Measurements from ENCODE around the gene ARHGEF11. TPM values are rescaled to one million over a fixed set of nuclear protein-coding genes. Genes with fewer than 3 reads are reported as not detected.

ARHGEF11 gene
- total RNA-seq, 1 donor from 2014 or later: 13.2 TPM

DNA sequence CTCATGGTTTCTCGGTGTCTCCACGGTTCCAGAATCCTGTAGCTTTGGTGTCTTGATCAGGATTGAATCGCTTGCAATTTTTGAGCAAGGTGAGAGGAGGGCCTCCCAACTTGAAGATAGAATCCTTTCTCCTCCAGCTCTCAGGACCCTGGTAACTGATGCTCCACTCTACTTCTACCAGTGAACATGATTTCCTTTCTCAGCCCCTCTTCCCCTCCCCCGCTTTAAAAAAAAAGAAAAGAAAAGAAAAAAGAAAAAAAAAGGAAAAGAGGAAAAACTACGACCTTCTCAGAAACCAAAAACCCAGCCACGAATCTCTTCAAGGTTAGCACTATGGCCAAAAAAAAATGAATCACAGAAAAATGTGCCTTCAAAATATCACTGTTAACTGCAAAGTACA is 1.2 kb downstream of the ARHGEF11 start:
- no peak for ATAC-seq

- ATAC-seq: no peak
These were observed 1.9 kb downstream of the ARHGEF11 start for GRCh38 chr1:157043685-157044084.

DNA sequence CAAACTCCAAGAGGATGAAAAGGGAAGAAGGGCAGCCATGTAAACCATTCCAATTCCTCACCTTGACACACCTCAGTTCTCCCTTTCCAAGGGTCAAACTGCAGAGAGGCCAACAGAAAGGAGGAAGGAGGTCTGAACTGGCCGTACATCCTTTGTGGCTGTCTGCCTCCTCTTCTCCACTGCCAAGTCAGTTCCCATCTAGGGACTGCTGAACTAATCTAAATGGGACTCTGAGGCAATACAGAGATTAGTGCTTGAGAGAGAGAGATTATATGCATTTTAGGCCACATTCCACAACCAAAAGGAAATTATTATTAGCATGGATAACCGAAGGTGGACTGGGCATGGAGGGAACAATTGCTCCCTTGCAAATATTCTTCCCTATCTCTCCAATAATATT is 2.7 kb downstream of the ARHGEF11 start:
- ATAC-seq: no peak

GRCh38 chr1:157040802-157041201 is 4.7 kb downstream of the ARHGEF11 start:
- ATAC-seq: no peak

DNA sequence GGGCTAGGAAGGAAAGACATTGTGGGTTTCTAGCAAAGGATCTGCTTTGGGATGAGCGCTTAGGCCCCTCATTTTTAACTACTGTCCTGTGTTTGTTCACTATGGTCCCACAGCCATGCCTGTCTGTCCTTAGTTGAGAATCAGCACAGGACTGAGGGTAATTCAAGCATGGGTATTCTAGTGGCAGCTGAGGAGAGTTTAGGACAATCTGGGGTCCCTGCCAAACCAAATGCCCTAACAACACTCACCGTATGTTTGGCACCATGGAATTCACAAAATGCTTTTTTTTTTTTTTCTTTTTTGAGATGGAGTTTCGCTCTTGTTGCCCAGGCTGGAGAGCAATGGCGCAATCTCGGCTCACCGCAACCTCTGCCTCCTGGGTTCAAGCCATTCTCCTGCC is 10.4 kb downstream of the ARHGEF11 start:
- no peak for ATAC-seq

DNA sequence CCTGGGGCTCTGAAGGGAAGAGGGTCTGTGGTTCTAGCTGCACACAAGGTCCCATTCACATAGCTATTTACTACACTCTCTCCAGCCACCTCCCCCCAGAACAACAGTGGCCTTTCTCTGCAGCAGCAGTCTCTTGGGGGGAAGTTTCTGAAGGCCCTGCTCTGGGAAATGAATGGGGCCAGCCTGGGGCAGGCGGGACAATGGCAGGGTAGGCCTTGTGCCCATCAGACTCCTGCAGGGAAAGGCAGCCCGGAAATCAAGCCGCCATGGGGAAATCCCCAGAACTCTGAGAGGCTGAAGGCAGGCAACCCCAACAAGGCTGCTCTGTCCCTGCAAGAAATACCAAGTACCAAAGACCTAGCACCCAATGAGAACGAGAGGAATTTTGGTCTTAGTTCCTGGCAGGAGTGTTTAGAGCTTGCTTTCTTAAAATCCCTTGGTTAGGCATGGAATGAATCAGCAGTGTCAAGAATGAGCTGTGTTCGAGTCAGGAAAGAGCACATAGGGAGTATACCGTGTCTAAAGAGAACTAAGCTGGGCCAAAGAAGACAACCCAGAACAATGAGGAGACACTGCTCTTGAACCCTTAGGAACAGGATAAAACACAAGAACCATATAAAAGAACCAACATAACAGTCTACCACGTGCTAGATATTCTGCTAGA is 11.3 kb downstream of the ARHGEF11 start:
- peak; percentile 39 for ATAC-seq

GRCh38 chr1:157033357-157033876 is 12.1 kb downstream of the ARHGEF11 start:
- ATAC-seq: no peak

DNA sequence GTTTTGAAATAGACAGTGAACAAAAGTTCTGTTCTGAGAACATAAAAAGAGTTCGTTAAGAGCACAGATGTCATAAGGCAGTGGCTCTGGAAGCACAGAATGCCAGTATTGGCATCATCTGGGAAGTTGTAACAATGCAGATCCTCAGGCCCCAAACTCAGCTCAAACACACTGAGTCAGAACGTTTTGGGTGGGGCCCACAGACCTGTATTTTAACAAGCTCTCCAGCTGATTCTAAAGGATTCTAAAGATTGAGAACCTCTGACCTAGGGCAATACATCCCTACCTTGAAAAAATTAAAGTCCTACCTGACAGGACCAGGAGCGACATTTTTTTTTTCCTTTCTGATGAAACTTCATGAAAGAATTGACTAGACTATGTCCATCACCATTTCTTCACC is 13.2 kb downstream of the ARHGEF11 start:
- no peak for ATAC-seq

GRCh38 chr1:157030728-157031127 is 14.8 kb downstream of the ARHGEF11 start:
- no peak for ATAC-seq

DNA sequence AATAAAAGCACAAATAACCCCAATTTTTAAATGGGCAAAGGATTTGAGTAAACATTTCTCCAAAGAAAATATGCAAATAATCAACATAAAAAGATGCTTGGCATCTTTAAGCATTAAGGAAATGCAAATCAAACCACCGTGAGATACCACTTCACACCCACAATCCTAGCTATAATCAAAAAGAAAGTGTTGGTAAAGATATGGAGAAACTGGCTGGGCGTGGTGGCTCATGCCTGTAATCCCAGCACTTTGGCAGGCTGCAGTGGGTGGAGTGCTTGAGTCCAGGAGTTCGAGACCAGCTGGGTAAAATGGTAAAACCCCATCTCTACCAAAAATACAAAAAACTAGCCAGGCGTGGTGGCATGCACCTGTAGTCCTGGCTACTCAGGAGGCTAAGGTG is 16.9 kb downstream of the ARHGEF11 start:
- no peak for ATAC-seq

DNA sequence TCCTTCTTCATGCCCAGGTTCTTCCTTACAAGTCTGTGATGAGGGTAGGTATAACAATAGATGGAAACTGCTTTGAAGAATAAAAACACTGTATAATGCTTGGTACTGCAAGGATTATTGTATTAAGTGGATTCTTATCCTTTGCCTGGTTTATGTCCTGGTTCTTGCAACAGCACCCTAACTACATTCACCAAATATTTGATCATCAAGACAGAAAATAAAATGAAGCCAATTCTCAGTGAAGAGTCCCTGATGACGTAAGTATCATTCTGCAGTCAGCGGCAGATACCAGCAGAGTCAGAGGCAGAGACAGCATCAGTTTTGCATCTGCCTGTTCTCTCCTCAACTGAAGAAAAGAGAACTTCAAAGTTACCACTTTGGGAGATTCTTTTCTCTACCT is 19.7 kb downstream of the ARHGEF11 start:
- no peak for ATAC-seq

GRCh38 chr1:157025385-157025784 is 20.2 kb downstream of the ARHGEF11 start:
- ATAC-seq: no peak

DNA sequence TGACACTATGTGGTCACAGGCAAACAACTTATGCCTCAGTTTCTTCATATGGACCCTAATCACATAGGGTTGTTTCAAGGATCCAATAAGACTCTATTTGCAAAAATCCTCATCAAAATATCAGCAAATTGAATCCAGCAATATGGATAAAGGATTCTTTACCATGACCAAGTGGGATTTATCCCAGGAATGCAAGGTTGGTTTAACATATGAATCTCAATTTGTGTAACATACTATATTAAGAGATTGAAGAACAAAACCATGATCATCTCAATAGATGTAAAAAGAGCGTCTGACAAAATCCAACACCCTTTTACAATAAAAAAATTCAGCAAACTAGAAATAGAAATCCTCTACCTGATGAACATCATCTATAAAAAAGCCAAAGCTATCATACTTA is 23.9 kb downstream of the ARHGEF11 start:
- no peak for ATAC-seq

DNA sequence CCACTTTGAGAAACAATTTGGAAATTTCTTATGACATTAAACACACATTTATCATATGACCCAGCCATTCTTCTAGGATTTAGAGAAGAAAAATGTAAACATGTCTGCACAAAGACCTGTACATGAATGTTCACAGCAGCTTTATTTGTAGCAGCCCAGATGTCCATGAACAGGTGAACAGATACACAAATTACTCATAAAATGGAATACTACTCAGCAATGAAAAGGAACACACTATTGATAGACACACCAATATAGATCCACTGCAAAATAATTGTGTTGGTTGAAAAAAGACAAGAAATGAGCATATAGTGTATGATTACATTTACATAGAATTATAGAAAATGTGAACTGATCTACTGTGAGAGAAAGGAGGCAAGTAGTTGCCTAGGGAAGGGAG is 26.1 kb downstream of the ARHGEF11 start:
- ATAC-seq: no peak

DNA sequence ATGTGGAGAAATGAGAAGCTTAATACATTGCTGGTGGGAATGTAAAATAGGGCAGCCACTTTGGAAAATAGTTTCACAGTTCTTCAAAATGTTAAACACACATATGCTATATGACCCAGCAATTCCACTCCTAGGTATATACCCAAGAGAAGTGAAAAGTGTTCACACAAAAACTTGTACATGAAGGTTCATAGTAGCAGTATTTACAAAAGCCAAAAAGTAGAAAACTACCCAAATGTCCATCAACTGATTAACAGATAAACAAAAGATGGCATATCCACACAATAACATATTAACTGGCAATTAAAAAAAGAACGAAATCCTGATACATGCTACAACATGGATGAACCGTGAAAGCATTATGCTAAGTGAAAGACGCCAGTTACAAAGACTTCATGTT is 33.7 kb downstream of the ARHGEF11 start:
- no peak for ATAC-seq

DNA sequence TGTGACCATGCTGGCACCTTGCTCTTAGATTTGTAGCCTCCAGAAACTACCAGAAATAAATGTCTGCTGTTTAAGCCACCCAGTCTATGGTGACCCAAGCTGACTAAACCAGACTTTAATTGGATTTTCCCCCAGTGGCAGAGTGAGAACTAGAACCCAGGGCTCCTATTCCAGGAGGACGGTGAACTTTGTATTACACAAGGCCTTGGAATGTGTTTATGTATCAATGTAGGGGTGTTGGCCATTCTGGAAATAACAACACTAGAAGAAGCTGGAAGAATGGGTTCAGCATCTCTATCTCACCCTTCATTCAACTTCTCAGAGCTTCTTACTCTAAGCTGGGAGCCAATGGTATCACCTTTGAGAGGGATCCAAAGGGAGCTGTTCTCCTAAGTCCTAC is 37.0 kb downstream of the ARHGEF11 start:
- ATAC-seq: no peak

DNA sequence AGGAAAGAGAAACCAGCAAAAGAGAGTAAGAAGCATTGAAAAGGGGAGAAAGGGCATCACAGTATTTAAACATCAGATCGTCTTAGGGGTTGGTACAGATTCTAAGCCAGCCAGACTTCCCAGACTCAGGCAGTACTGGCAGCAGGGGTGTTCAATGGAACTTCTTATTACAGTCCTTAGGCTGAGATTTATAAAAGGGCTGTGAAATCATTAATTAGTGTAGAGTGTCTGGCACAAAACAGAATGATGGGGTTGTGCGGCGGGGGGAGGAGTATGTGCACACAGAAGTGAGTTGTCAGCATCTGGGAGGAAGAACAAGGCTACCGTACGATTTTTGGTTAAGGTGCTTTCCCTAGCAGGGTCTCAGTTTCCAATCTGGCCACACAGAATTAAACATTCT is 38.2 kb downstream of the ARHGEF11 start:
- no peak for ATAC-seq

DNA sequence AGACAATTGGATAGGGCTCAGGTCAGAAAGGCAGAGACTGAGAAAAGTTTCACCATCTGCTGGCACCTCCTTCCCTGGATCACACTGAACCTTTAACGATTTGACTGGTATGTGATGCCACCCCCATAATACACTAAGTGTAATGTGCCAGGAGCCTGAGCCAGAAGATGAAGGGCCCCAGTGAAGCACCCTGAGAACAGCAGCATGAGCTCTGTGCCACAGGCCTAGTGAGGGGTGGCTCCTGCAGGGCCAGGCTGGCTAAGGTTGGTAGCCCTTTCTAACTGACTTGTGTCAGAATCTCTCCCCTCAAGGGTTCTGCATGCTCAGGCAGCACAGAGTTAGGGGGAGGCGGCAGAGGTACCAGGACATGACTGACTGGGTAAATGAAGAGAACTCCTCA is 38.9 kb downstream of the ARHGEF11 start:
- no peak for ATAC-seq

GRCh38 chr1:157005965-157006364 is 39.6 kb downstream of the ARHGEF11 start:
- ATAC-seq: no peak

GRCh38 chr1:157004806-157005205 is 40.7 kb downstream of the ARHGEF11 start:
- ATAC-seq: no peak

GRCh38 chr1:157004327-157004726 is 41.2 kb downstream of the ARHGEF11 start:
- no peak for ATAC-seq

- no peak for ATAC-seq
These were observed 44.2 kb downstream of the ARHGEF11 start for GRCh38 chr1:157001304-157001703.

DNA sequence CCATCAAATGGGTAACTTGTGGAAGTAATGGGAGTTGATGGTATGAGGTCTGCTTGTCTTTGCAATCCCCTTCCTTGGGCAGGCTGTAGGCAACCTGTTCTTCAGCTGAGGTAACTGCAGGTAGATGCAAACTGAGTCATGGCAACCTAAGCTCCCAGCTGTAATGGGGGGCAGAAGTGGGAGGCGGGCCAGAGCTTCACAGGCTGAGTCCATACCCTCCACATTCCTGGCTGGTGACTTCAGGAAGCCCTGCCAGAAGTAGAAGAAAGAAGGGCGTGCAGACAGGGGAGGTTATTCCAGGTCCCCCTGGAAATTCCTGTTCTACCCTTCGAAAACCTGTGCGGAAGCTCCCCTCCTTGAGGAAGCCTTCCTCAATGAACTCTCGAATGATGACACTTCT is 44.9 kb downstream of the ARHGEF11 start:
- ATAC-seq: peak; percentile 85

DNA sequence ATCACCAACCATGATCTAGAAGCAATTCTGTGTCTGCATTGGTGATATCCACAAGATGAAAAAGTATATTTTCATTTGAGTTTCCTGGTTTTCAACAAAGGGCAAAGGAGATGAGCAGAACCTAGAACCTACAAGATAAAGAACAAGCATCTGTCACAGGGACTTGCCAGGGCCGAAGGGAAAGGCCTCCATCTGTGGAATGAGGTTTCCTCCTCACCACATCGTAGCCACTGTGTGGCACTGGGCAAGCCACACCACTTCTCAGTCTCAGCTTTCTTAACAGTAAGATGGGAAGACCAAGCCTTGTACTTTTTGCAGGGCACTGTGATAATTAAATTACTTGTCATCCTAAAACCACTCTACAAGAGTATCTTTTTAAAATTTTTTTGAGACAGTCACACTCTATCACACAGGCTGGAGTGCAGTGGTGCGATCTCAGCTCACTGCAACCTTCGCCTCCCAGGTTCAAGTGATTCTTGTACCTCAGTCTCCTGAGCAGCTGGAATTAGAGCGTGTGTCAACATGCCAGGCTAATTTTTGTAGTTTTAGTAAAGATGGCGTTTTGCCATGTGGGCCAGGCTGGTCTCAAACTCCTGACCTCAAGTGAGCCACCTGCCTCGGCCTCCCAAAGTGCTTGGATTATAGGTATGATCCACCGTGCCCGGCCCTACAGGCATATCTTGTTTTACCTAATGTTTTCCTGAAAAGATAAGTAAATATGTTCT is 45.8 kb downstream of the ARHGEF11 start:
- no peak for ATAC-seq

Measured in esophagus mucosa (tissue), 1 donor.